Small intestine (tissue), 7 donors: ENCODE measurements around the gene HPS3. TPM values are rescaled to one million over a fixed set of nuclear protein-coding genes. Genes with fewer than 3 reads are reported as not detected.

ENCODE experiments used
- DNase-seq, 2 donors: peaks; one replicate each; pipeline versions ENCODE4 v3.0.0 to v3.0.0-alpha.2; 2013
- FAIRE-seq: peaks from 2 replicates; lab custom pipeline; 2012; peaks lifted over from hg19 to GRCh38; lab: Jason Lieb, UNC
- H3K27ac ChIP-seq, 3 donors: one replicate each; pipeline ENCODE4 v1.5.1; 2013; ENCODE audit warnings: low read length in 2 of 3, mild to moderate bottlenecking in 2 of 3, control low read depth in 1 of 3, inconsistent platforms in 1 of 3, low read depth in 1 of 3, moderate library complexity in 1 of 3
- H3K27me3 ChIP-seq, 3 donors: one replicate each; pipeline ENCODE4 v1.6.1; 2013; ENCODE audit warnings: low read length in 3 of 3, inconsistent platforms in 1 of 3; ENCODE audit not compliant: control insufficient read depth in 3 of 3, insufficient read depth in 3 of 3
- H3K36me3 ChIP-seq, 3 donors: one replicate each; pipeline ENCODE4 v1.6.1; 2013; ENCODE audit warnings: low read length in 3 of 3, inconsistent platforms in 1 of 3, low read depth in 1 of 3, mild to moderate bottlenecking in 1 of 3, moderate library complexity in 1 of 3; ENCODE audit not compliant: control insufficient read depth in 3 of 3, insufficient read depth in 2 of 3
- H3K4me1 ChIP-seq, 3 donors: one replicate each; pipeline ENCODE4 v1.6.1; 2013; ENCODE audit warnings: low read length in 2 of 3, inconsistent platforms in 1 of 3, low read depth in 1 of 3, mild to moderate bottlenecking in 1 of 3, moderate library complexity in 1 of 3; ENCODE audit not compliant: control insufficient read depth in 3 of 3, insufficient read depth in 2 of 3
- H3K4me3 ChIP-seq, 3 donors: one replicate each; pipeline ENCODE4 v1.5.1; 2013; ENCODE audit warnings: low read length in 3 of 3, control low read depth in 1 of 3, inconsistent platforms in 1 of 3, low read depth in 1 of 3, mild to moderate bottlenecking in 1 of 3, moderate library complexity in 1 of 3
- H3K9me3 ChIP-seq, 2 donors: one replicate each; pipeline ENCODE4 v1.6.1; 2013; ENCODE audit warnings: low read depth in 1 of 2, low read length in 1 of 2; ENCODE audit not compliant: control insufficient read depth in 2 of 2, insufficient read depth in 1 of 2
- WGBS, 3 donors: extraction: QIAGEN DNeasy Blood & Tissue Kit; methylation state at CpG; one replicate each; pipeline ENCODE4 v1.1.7; 2013; 5-methylcytosine and 5-hydroxymethylcytosine counted together
- polyA plus RNA-seq, 4 donors: library from polyadenylated mRNA; stranded (reverse) in 3 of 4; unstranded in 1 of 4; fragments of 200-250 nt in 3 of 4; fragments of 120-200 nt in 1 of 4; gene quantifications; one replicate each; pipeline versions ENCODE4 v1.2.1 to v1.2.3, GENCODE V29; 2013
- donor health status: healthy with polysubstance abuse.
- donor health status: control.
- donor health status: control.
- donor health status: Bipolar disorder and iron deficiency.
- donor health status: healthy.

HPS3 gene
- polyA plus RNA-seq, 4 donors, result 7.3 to 32.0 (median 10.2) TPM

- Histone ChIP-seq H3K27me3 (no peaks in the 10 kb centered on the region), H3K4me3 (no peak overlapping the region), H3K36me3 (peaks cover 4 to 23% (median 22%) of the 10 kb centered on the region in 3 donors), H3K9me3 (no peaks in the 10 kb centered on the region), H3K4me1 (no peaks in the 10 kb centered on the region), H3K27ac (no peak overlapping the region)
- no peak for FAIRE-seq
- no peak for DNase-seq
- WGBS, 3 donors, result 91 to 95% (median 94%) methylated on average over 2 of the region's 2 CpGs
These were observed 32.6 kb downstream of the HPS3 start for GRCh38 chr3:149162007-149162406.

- H3K4me1 ChIP-seq, result no peaks in the 10 kb centered on the region
- 63 to 73% (median 68%) methylated on average over 1 of the region's 1 CpG for WGBS, 3 donors
- no peak for FAIRE-seq
These were observed 33.6 kb downstream of the HPS3 start for GRCh38 chr3:149163066-149163465.

GRCh38 chr3:149167898-149168297 lies 38.5 kb downstream of the HPS3 start:
- no peaks in the 10 kb centered on the region for H3K9me3 ChIP-seq

More at GRCh38 chr3:149163066-149163465, 33.6 kb downstream of the HPS3 start:
- Histone ChIP-seq H3K27me3 (no peaks in the 10 kb centered on the region), H3K27ac (no peak overlapping the region), H3K9me3 (no peaks in the 10 kb centered on the region), H3K4me3 (no peak overlapping the region), H3K36me3 (peaks cover 4 to 24% (median 20%) of the 10 kb centered on the region in 3 donors)
- no peak for DNase-seq

GRCh38 chr3:149170672-149171071 lies 41.2 kb downstream of the HPS3 start:
- FAIRE-seq (no peak), DNase-seq (no peak)
- Histone ChIP-seq H3K27me3 (no peaks in the 10 kb centered on the region), H3K27ac (no peak overlapping the region), H3K36me3 (peaks cover 2 to 25% (median 10%) of the 10 kb centered on the region in 3 donors), H3K4me1 (no peaks in the 10 kb centered on the region), H3K9me3 (no peaks in the 10 kb centered on the region), H3K4me3 (no peak overlapping the region)
- WGBS, 3 donors, result 94 to 100% (median 95%) methylated on average over 7 of the region's 7 CpGs

More at GRCh38 chr3:149167898-149168297, 38.5 kb downstream of the HPS3 start:
- H3K27ac ChIP-seq, result no peak overlapping the region
- peaks cover 4 to 26% (median 20%) of the 10 kb centered on the region in 3 donors for H3K36me3 ChIP-seq
- WGBS, 3 donors, result 88 to 97% (median 90%) methylated on average over 2 of the region's 2 CpGs
- no peak for FAIRE-seq
- H3K27me3 ChIP-seq, result no peaks in the 10 kb centered on the region
- H3K4me3 ChIP-seq, result no peak overlapping the region
- no peak for DNase-seq
- H3K4me1 ChIP-seq, result no peaks in the 10 kb centered on the region

- DNase-seq (no peak), FAIRE-seq (no peak)
- no peak overlapping the region for H3K27ac ChIP-seq
- H3K27me3 ChIP-seq, result no peaks in the 10 kb centered on the region
- no peaks in the 10 kb centered on the region for H3K4me1 ChIP-seq
- 77 to 87% (median 85%) methylated on average over 3 of the region's 3 CpGs for WGBS, 3 donors
- no peak overlapping the region for H3K4me3 ChIP-seq
- no peaks in the 10 kb centered on the region for H3K9me3 ChIP-seq
- H3K36me3 ChIP-seq, result peaks cover 2 to 12% (median 10%) of the 10 kb centered on the region in 3 donors
These were observed 45.5 kb downstream of the HPS3 start for GRCh38 chr3:149174901-149175300.

GRCh38 chr3:149177122-149177521 lies 47.7 kb downstream of the HPS3 start:
- H3K27me3 ChIP-seq, result no peaks in the 10 kb centered on the region
- no peaks in the 10 kb centered on the region for H3K4me1 ChIP-seq
- peaks cover 2 to 7% (median 3%) of the 10 kb centered on the region in 3 donors for H3K36me3 ChIP-seq
- no peak overlapping the region for H3K27ac ChIP-seq
- no peak overlapping the region for H3K4me3 ChIP-seq
- 100% methylated on average over 1 of the region's 1 CpG for WGBS, 3 donors
- no peak for DNase-seq
- no peaks in the 10 kb centered on the region for H3K9me3 ChIP-seq
- FAIRE-seq, result no peak

- 77 to 100% (median 86%) methylated on average over 1 of the region's 1 CpG for WGBS, 3 donors
- Histone ChIP-seq H3K36me3 (peaks cover 2 to 5% (median 3%) of the 10 kb centered on the region in 3 donors), H3K4me1 (no peaks in the 10 kb centered on the region), H3K27me3 (no peaks in the 10 kb centered on the region), H3K9me3 (no peaks in the 10 kb centered on the region), H3K4me3 (no peak overlapping the region), H3K27ac (peak overlapping the region in 1 of 3 donors; percentile 64)
- DNase-seq (no peak), FAIRE-seq (no peak)
These were observed 49.8 kb downstream of the HPS3 start for GRCh38 chr3:149179220-149179619.

GRCh38 chr3:149180057-149180573 lies 50.7 kb downstream of the HPS3 start:
- Histone ChIP-seq H3K9me3 (no peaks in the 10 kb centered on the region), H3K4me3 (no peak overlapping the region), H3K36me3 (peaks cover 2 to 5% (median 3%) of the 10 kb centered on the region in 3 donors), H3K27me3 (no peaks in the 10 kb centered on the region), H3K27ac (peak overlapping the region in 1 of 3 donors; percentile 69), H3K4me1 (no peaks in the 10 kb centered on the region)
- WGBS, 3 donors, result 56 to 74% (median 74%) methylated on average over 7 of the region's 7 CpGs
- DNase-seq (peak; percentile 5 to 31), FAIRE-seq (no peak)

GRCh38 chr3:149181182-149181581 lies 51.7 kb downstream of the HPS3 start:
- Histone ChIP-seq H3K4me3 (no peak overlapping the region), H3K36me3 (peaks cover 0 to 3% (median 2%) of the 10 kb centered on the region in 3 donors), H3K4me1 (no peaks in the 10 kb centered on the region), H3K9me3 (no peaks in the 10 kb centered on the region), H3K27ac (peak overlapping the region in 1 of 3 donors; percentile 10), H3K27me3 (no peaks in the 10 kb centered on the region)
- 92 to 95% (median 94%) methylated on average over 2 of the region's 2 CpGs for WGBS, 3 donors
- FAIRE-seq, result no peak
- no peak for DNase-seq
